ENCODE measurements around the gene TMPRSS12.
"Not testable (repeated sequence)": the region's sequence is repeated elsewhere in the genome, so short reads cannot be mapped to it uniquely, and the experiment has no call there.

TMPRSS12 gene

GRCh38 chr12:50924131-50924438 lies 81.4 kb downstream of the TMPRSS12 start:
- no peak for DNase-seq
- peak overlapping the region; percentile 36 for H2BK15ac ChIP-seq (replicated peaks; ENCODE audit: low read depth)
- H3K9ac ChIP-seq (ENCODE audit: low read length): peak overlapping the region; percentile 52
- no peak overlapping the region for H3K4me2 ChIP-seq (ENCODE audit: low read length)
- no peaks in the 10 kb centered on the region for H3K79me2 ChIP-seq (ENCODE audit: control insufficient read depth, insufficient read depth, low read length)
- no peak overlapping the region for H4K5ac ChIP-seq (ENCODE audit: low read length)
- H3K79me1 ChIP-seq (ENCODE audit: low read length): no peaks in the 10 kb centered on the region
- no CpG with 5 or more reads among the region's 4 CpGs for WGBS (ENCODE audit: extremely low coverage, insufficient coverage, low lambda C conversion rate)
- H3K4ac ChIP-seq (ENCODE audit: low read depth, low read length): no peak overlapping the region
- no peak overlapping the region for H2BK5ac ChIP-seq (ENCODE audit: low read length)
- no peak overlapping the region for H2AK5ac ChIP-seq (ENCODE audit: low read length)
- no peak overlapping the region for H3K4me3 ChIP-seq (ENCODE audit: low read length)
- H3K27ac ChIP-seq (ENCODE audit: low read depth, low read length): peak overlapping the region; percentile 57
- H3K56ac ChIP-seq (ENCODE audit: low read length): peak overlapping the region; percentile 82
- H4K8ac ChIP-seq (ENCODE audit: low read depth, low read length): peak overlapping the region; percentile 81
- no peaks in the 10 kb centered on the region for H3K27me3 ChIP-seq (ENCODE audit: insufficient read depth, low read length, poor library complexity)
- H3K18ac ChIP-seq (ENCODE audit: low read length): peak overlapping the region; percentile 75
- no peak overlapping the region for H3K23ac ChIP-seq (ENCODE audit: low read length)
- no peaks in the 10 kb centered on the region for H3K36me3 ChIP-seq (ENCODE audit: control insufficient read depth, insufficient read depth, low read length)
- H2BK120ac ChIP-seq (ENCODE audit: low read depth, low read length): peak overlapping the region; percentile 45
- peaks cover 4% of the 10 kb centered on the region for H3K4me1 ChIP-seq (ENCODE audit: control insufficient read depth, low read depth, low read length)

DNA sequence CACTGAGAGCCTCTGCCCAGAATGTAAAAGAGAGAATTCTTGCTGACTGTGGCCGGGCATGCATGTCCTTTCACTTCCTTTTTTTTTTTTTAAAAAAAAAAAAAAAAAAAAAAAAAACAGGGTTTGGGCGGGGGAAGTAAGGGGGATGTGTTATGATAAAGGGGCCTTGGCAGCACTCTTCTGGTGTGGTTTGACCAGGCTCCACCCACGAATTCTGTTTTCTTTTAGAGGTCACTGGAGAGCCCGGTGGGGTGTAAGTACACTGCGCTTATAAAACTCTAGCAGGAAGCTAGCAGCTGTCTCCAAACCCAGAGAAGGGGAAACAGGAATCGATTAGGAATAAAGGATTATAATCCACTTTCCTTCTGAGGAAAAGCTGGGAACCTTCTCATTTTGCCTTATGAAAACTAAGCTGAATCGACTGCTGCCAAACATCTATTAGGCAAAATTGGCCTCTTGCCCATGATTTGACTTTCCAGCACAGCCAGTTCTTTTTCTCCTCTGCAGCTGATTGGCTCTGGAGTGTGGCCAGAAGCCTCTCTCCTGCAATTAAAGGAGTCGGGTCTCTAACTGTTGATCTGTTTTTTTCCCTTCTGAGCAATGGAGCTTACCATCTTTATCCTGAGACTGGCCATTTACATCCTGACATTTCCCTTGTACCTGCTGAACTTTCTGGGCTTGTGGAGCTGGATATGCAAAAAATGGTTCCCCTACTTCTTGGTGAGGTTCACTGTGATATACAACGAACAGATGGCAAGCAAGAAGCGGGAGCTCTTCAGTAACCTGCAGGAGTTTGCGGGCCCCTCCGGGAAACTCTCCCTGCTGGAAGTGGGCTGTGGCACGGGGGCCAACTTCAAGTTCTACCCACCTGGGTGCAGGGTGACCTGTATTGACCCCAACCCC lies 82.0 kb downstream of the TMPRSS12 start:
- H3K36me3 ChIP-seq (ENCODE audit: control insufficient read depth, insufficient read depth, low read length): no peaks in the 10 kb centered on the region
- H3K79me1 ChIP-seq (ENCODE audit: low read length): no peaks in the 10 kb centered on the region
- H3K4me2 ChIP-seq (ENCODE audit: low read length): peak overlapping the region; percentile 8
- H4K5ac ChIP-seq (ENCODE audit: low read length): no peak overlapping the region
- no peak overlapping the region for H2AK5ac ChIP-seq (ENCODE audit: low read length)
- peak overlapping the region; percentile 81 for H4K8ac ChIP-seq (ENCODE audit: low read depth, low read length)
- DNase-seq: peak; percentile 59
- H3K4me1 ChIP-seq (ENCODE audit: control insufficient read depth, low read depth, low read length): peaks cover 4% of the 10 kb centered on the region
- no peak overlapping the region for H3K23ac ChIP-seq (ENCODE audit: low read length)
- no peak overlapping the region for H3K4ac ChIP-seq (ENCODE audit: low read depth, low read length)
- H3K4me3 ChIP-seq (ENCODE audit: low read length): no peak overlapping the region
- H3K27ac ChIP-seq (ENCODE audit: low read depth, low read length): peak overlapping the region; percentile 57
- no CpG with 5 or more reads among the region's 13 CpGs for WGBS (ENCODE audit: extremely low coverage, insufficient coverage, low lambda C conversion rate)
- peak overlapping the region; percentile 52 for H3K9ac ChIP-seq (ENCODE audit: low read length)
- H3K27me3 ChIP-seq (ENCODE audit: insufficient read depth, low read length, poor library complexity): no peaks in the 10 kb centered on the region
- no peaks in the 10 kb centered on the region for H3K79me2 ChIP-seq (ENCODE audit: control insufficient read depth, insufficient read depth, low read length)
- H2BK5ac ChIP-seq (ENCODE audit: low read length): no peak overlapping the region
- peak overlapping the region; percentile 36 for H2BK15ac ChIP-seq (replicated peaks; ENCODE audit: low read depth)
- H3K56ac ChIP-seq (ENCODE audit: low read length): peak overlapping the region; percentile 82
- H2BK120ac ChIP-seq (ENCODE audit: low read depth, low read length): peak overlapping the region; percentile 45
- H3K18ac ChIP-seq (ENCODE audit: low read length): no peak overlapping the region

DNA sequence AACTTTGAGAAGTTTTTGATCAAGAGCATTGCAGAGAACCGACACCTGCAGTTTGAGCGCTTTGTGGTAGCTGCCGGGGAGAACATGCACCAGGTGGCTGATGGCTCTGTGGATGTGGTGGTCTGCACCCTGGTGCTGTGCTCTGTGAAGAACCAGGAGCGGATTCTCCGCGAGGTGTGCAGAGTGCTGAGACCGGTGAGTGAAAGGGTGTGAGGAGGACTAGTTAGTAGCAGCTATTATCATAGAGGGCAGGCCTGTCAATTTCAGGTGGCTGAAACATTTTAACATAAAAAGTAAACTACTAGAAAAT lies 82.6 kb downstream of the TMPRSS12 start:
- H3K9ac ChIP-seq (ENCODE audit: low read length): no peak overlapping the region
- H3K27ac ChIP-seq (ENCODE audit: low read depth, low read length): no peak overlapping the region
- H3K4me3 ChIP-seq (ENCODE audit: low read length): no peak overlapping the region
- no peaks in the 10 kb centered on the region for H3K36me3 ChIP-seq (ENCODE audit: control insufficient read depth, insufficient read depth, low read length)
- H3K79me2 ChIP-seq (ENCODE audit: control insufficient read depth, insufficient read depth, low read length): no peaks in the 10 kb centered on the region
- no peaks in the 10 kb centered on the region for H3K79me1 ChIP-seq (ENCODE audit: low read length)
- DNase-seq: no peak
- H3K4ac ChIP-seq (ENCODE audit: low read depth, low read length): no peak overlapping the region
- no peak overlapping the region for H4K8ac ChIP-seq (ENCODE audit: low read depth, low read length)
- H2AK5ac ChIP-seq (ENCODE audit: low read length): no peak overlapping the region
- no CpG with 5 or more reads among the region's 7 CpGs for WGBS (ENCODE audit: extremely low coverage, insufficient coverage, low lambda C conversion rate)
- no peak overlapping the region for H3K18ac ChIP-seq (ENCODE audit: low read length)
- no peak overlapping the region for H2BK5ac ChIP-seq (ENCODE audit: low read length)
- no peak overlapping the region for H2BK120ac ChIP-seq (ENCODE audit: low read depth, low read length)
- no peak overlapping the region for H4K5ac ChIP-seq (ENCODE audit: low read length)
- no peak overlapping the region for H3K56ac ChIP-seq (ENCODE audit: low read length)
- H3K4me1 ChIP-seq (ENCODE audit: control insufficient read depth, low read depth, low read length): peaks cover 4% of the 10 kb centered on the region
- H3K23ac ChIP-seq (ENCODE audit: low read length): no peak overlapping the region
- no peak overlapping the region for H3K4me2 ChIP-seq (ENCODE audit: low read length)
- H3K27me3 ChIP-seq (ENCODE audit: insufficient read depth, low read length, poor library complexity): no peaks in the 10 kb centered on the region
- H2BK15ac ChIP-seq (replicated peaks; ENCODE audit: low read depth): no peak overlapping the region

DNA sequence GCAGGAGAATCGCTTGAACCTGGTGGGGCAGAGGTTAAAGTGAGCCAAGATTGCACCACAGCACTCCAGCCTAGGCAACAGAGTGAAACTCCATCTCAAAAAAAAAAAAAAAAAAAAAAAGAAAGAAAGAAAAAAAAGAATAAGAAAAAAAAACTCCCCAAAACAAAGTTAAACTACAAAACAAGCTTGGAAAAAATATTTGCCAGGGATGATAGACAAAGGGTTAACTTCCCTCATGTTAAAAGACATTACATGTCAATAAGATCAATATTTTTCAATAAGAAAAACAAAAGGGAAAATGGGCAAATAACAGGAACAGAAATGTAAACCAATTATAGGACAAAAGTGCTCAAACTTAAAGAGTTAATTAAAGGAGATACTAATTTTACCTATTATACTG lies 83.2 kb downstream of the TMPRSS12 start:
- WGBS (ENCODE audit: extremely low coverage, insufficient coverage, low lambda C conversion rate): no CpG with 5 or more reads among the region's 1 CpG
- no peaks in the 10 kb centered on the region for H3K79me2 ChIP-seq (ENCODE audit: control insufficient read depth, insufficient read depth, low read length)
- H3K27ac ChIP-seq (ENCODE audit: low read depth, low read length): no peak overlapping the region

GRCh38 chr12:50926415-50926814 lies 83.7 kb downstream of the TMPRSS12 start:
- Histone ChIP-seq H3K36me3 (ENCODE audit: control insufficient read depth, insufficient read depth, low read length) (no peaks in the 10 kb centered on the region), H4K8ac (ENCODE audit: low read depth, low read length) (no peak overlapping the region), H3K4me2 (ENCODE audit: low read length) (no peak overlapping the region), H3K9ac (ENCODE audit: low read length) (no peak overlapping the region), H3K4me1 (ENCODE audit: control insufficient read depth, low read depth, low read length) (peaks cover 4% of the 10 kb centered on the region), H3K18ac (ENCODE audit: low read length) (no peak overlapping the region), H4K5ac (ENCODE audit: low read length) (no peak overlapping the region), H3K27me3 (ENCODE audit: insufficient read depth, low read length, poor library complexity) (no peaks in the 10 kb centered on the region), H3K79me2 (ENCODE audit: control insufficient read depth, insufficient read depth, low read length) (no peaks in the 10 kb centered on the region), H3K79me1 (ENCODE audit: low read length) (no peaks in the 10 kb centered on the region), H2AK5ac (ENCODE audit: low read length) (no peak overlapping the region), H2BK120ac (ENCODE audit: low read depth, low read length) (no peak overlapping the region), H3K27ac (ENCODE audit: low read depth, low read length) (no peak overlapping the region), H3K4ac (ENCODE audit: low read depth, low read length) (no peak overlapping the region), H3K23ac (ENCODE audit: low read length) (no peak overlapping the region), H2BK5ac (ENCODE audit: low read length) (no peak overlapping the region), H3K4me3 (ENCODE audit: low read length) (no peak overlapping the region), H2BK15ac (replicated peaks; ENCODE audit: low read depth) (no peak overlapping the region), H3K56ac (ENCODE audit: low read length) (no peak overlapping the region)
- no peak for DNase-seq
- WGBS (ENCODE audit: extremely low coverage, insufficient coverage, low lambda C conversion rate): no CpG with 5 or more reads among the region's 1 CpG

More for the DNA sequence above, 83.2 kb downstream of the TMPRSS12 start:
- no peak overlapping the region for H3K23ac ChIP-seq (ENCODE audit: low read length)
- H2BK15ac ChIP-seq (replicated peaks; ENCODE audit: low read depth): no peak overlapping the region
- H3K4me3 ChIP-seq (ENCODE audit: low read length): no peak overlapping the region
- H2BK120ac ChIP-seq (ENCODE audit: low read depth, low read length): no peak overlapping the region
- no peaks in the 10 kb centered on the region for H3K79me1 ChIP-seq (ENCODE audit: low read length)
- no peaks in the 10 kb centered on the region for H3K36me3 ChIP-seq (ENCODE audit: control insufficient read depth, insufficient read depth, low read length)
- H3K18ac ChIP-seq (ENCODE audit: low read length): no peak overlapping the region
- H4K8ac ChIP-seq (ENCODE audit: low read depth, low read length): no peak overlapping the region
- no peaks in the 10 kb centered on the region for H3K27me3 ChIP-seq (ENCODE audit: insufficient read depth, low read length, poor library complexity)
- no peak overlapping the region for H2BK5ac ChIP-seq (ENCODE audit: low read length)
- no peak overlapping the region for H2AK5ac ChIP-seq (ENCODE audit: low read length)
- no peak overlapping the region for H4K5ac ChIP-seq (ENCODE audit: low read length)
- H3K4ac ChIP-seq (ENCODE audit: low read depth, low read length): no peak overlapping the region
- no peak for DNase-seq
- H3K56ac ChIP-seq (ENCODE audit: low read length): no peak overlapping the region
- no peak overlapping the region for H3K9ac ChIP-seq (ENCODE audit: low read length)
- no peak overlapping the region for H3K4me2 ChIP-seq (ENCODE audit: low read length)
- peaks cover 4% of the 10 kb centered on the region for H3K4me1 ChIP-seq (ENCODE audit: control insufficient read depth, low read depth, low read length)

DNA sequence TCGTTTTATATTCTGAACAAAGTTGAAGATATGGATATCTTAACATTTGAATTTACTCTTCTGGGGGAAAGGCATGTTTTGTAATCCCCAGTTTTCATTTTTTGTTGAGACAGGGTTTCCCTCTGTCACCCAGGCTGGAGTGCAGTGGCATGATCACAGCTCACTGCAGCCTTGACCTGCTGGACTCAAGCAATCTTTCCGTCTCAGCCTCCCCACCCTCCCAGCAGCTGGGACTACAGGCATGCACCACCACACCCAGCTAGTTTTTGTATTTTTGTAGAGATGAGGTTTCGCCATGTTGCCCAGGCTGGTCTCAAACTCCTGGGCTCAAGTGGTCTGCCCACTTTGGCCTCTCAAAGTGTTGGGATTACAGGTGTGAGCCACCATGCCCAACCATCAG lies 84.2 kb downstream of the TMPRSS12 start:
- H2BK120ac ChIP-seq (ENCODE audit: low read depth, low read length); H3K4me1 ChIP-seq (ENCODE audit: control insufficient read depth, low read depth, low read length); H3K36me3 ChIP-seq (ENCODE audit: control insufficient read depth, insufficient read depth, low read length); H2BK15ac ChIP-seq (replicated peaks; ENCODE audit: low read depth); H2AK5ac ChIP-seq (ENCODE audit: low read length); H4K8ac ChIP-seq (ENCODE audit: low read depth, low read length); H2BK5ac ChIP-seq (ENCODE audit: low read length); H3K56ac ChIP-seq (ENCODE audit: low read length); H3K79me1 ChIP-seq (ENCODE audit: low read length); H3K27me3 ChIP-seq (ENCODE audit: insufficient read depth, low read length, poor library complexity); H3K4me3 ChIP-seq (ENCODE audit: low read length); DNase-seq; H4K5ac ChIP-seq (ENCODE audit: low read length); H3K4me2 ChIP-seq (ENCODE audit: low read length); H3K27ac ChIP-seq (ENCODE audit: low read depth, low read length); H3K9ac ChIP-seq (ENCODE audit: low read length); H3K23ac ChIP-seq (ENCODE audit: low read length); H3K79me2 ChIP-seq (ENCODE audit: control insufficient read depth, insufficient read depth, low read length); H3K4ac ChIP-seq (ENCODE audit: low read depth, low read length); H3K18ac ChIP-seq (ENCODE audit: low read length): not testable (repeated sequence)
- no CpG with 5 or more reads among the region's 3 CpGs for WGBS (ENCODE audit: extremely low coverage, insufficient coverage, low lambda C conversion rate)

Data from mesendoderm (in vitro differentiated cells).